ENCODE results near the gene CFAP20DC. TPM values are rescaled to one million over a fixed set of nuclear protein-coding genes. Genes with fewer than 3 reads are reported as not detected.
"Not testable (repeated sequence)": the region's sequence is repeated elsewhere in the genome, so short reads cannot be mapped to it uniquely, and the experiment has no call there.

CFAP20DC gene
- total and polyA plus RNA-seq, 8 donors, result 1.2 to 7.7 (median 5.4) TPM

DNA sequence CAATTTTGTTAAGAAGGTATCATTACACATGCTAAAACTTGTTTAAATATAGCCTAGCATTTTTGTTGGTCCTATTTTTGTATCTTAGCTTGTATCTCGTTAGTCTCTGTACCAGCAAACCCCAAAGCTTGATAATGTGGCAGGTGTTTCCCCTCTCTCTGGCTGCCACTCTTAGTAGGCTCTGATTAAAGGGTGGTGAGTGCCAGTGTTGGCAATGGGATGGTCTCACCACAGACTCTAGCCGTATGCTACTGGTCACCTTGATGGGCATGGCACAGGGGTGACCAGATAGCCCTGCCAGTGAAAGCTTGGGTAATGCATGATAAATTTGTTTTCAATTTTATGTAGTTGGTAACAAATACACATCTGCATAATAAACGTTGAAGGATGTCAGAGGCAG is 188.3 kb downstream of the CFAP20DC start:
- H3K9me3 ChIP-seq, result no peaks in the 10 kb centered on the region
- TF ChIP-seq, protein P1, sequence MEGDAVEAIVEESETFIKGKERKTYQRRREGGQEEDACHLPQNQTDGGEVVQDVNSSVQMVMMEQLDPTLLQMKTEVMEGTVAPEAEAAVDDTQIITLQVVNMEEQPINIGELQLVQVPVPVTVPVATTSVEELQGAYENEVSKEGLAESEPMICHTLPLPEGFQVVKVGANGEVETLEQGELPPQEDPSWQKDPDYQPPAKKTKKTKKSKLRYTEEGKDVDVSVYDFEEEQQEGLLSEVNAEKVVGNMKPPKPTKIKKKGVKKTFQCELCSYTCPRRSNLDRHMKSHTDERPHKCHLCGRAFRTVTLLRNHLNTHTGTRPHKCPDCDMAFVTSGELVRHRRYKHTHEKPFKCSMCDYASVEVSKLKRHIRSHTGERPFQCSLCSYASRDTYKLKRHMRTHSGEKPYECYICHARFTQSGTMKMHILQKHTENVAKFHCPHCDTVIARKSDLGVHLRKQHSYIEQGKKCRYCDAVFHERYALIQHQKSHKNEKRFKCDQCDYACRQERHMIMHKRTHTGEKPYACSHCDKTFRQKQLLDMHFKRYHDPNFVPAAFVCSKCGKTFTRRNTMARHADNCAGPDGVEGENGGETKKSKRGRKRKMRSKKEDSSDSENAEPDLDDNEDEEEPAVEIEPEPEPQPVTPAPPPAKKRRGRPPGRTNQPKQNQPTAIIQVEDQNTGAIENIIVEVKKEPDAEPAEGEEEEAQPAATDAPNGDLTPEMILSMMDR (IDR thresholded peaks at IDR 0.05), result no peak
- no peaks in the 10 kb centered on the region for H3K4me1 ChIP-seq
- H3K4me3 ChIP-seq, result no peak overlapping the region
- intact Hi-C loops (cut with DNase I), result no loop called here
- DNase-seq (no peak), ATAC-seq (no peak)
- no peaks in the 10 kb centered on the region for H3K27me3 ChIP-seq
- H3K36me3 ChIP-seq, result no peaks in the 10 kb centered on the region
- H3K27ac ChIP-seq, result no peak overlapping the region

DNA sequence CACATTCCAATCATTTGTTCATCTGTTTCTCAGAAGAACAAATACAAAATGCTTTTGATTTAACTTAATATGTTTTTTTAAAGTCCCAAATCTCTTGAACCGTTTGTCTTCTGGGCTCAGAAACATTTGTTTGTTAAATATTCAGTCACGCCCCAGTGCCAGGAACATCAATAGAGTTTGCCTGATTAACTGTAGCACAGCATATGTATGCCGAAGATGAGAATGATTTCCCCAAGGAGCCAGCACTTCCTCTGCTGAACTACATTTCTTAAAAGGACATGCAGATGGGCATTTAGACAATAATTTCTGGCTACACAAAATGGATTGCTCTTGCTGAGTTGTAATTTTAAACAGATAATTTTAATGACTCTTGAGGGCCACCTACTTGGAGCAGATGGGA is 191.7 kb downstream of the CFAP20DC start:
- DNase-seq (no peak), ATAC-seq (no peak)
- Histone ChIP-seq H3K9me3 (no peaks in the 10 kb centered on the region), H3K36me3 (no peaks in the 10 kb centered on the region), H3K27ac (no peak overlapping the region), H3K27me3 (no peaks in the 10 kb centered on the region), H3K4me1 (no peaks in the 10 kb centered on the region), H3K4me3 (no peak overlapping the region)
- TF ChIP-seq, protein P1 (IDR thresholded peaks at IDR 0.05), result no peak
- intact Hi-C loops (cut with DNase I), result no loop called here

- ATAC-seq, result no peak
- no peak for DNase-seq
Observed at GRCh38 chr3:58857402-58857801, 192.4 kb downstream of the CFAP20DC start.

DNA sequence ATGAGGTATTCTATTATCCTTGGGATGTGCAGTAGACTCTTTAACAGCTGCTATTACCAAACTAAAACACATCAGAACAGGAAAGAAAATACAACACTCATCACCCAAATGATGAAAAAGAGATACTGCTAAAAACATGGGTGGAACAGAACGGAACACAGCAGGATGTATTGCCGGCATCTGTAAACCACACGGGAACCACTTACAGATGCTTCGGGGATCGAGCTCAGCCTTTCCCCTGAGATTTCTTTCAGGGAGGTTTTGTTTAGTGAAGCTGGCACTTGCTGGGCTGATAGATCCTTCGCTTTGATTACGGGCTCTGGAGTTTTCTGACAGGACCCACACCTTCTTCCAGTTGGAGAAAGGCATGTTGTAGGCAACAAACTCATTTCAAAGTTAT is 201.0 kb downstream of the CFAP20DC start:
- no peak overlapping the region for H3K4me3 ChIP-seq
- no peaks in the 10 kb centered on the region for H3K36me3 ChIP-seq
- no peak overlapping the region for H3K27ac ChIP-seq
- H3K4me1 ChIP-seq, result no peaks in the 10 kb centered on the region
- no peak for DNase-seq
- intact Hi-C loops (cut with DNase I), result no loop called here
- no peaks in the 10 kb centered on the region for H3K27me3 ChIP-seq
- peaks cover 0 to 3% of the 10 kb centered on the region in 2 donors for H3K9me3 ChIP-seq
- TF ChIP-seq, protein P1 (IDR thresholded peaks at IDR 0.05), result no peak
- no peak for ATAC-seq

More at GRCh38 chr3:58857402-58857801, 192.4 kb downstream of the CFAP20DC start:
- intact Hi-C loops (cut with DNase I), result no loop called here
- Histone ChIP-seq H3K4me1 (no peaks in the 10 kb centered on the region), H3K4me3 (no peak overlapping the region), H3K36me3 (no peaks in the 10 kb centered on the region), H3K9me3 (no peaks in the 10 kb centered on the region), H3K27ac (no peak overlapping the region), H3K27me3 (no peaks in the 10 kb centered on the region)
- TF ChIP-seq, protein P1 (IDR thresholded peaks at IDR 0.05), result no peak

DNA sequence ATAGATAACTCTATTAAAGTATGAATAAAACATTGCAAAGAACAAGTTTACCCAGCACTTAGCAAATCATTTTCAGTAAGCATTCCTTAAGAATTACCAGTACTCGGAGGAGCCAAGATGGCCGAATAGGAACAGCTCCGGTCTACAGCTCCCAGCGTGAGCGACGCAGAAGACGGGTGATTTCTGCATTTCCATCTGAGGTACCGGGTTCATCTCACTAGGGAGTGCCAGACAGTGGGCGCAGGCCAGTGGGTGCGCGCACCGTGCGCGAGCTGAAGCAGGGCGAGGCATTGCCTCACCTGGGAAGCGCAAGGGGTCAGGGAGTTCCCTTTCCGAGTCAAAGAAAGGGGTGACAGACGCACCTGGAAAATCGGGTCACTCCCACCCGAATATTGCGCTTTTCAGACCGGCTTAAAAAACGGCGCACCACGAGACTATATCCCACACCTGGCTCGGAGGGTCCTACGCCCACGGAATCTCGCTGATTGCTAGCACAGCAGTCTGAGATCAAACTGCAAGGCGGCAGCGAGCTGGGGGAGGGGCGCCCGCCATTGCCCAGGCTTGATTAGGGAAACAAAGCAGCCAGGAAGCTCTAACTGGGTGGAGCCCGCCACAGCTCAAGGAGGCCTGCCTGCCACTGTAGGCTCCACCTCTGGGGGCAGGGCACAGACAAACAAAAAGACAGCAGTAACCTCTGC is 207.6 kb downstream of the CFAP20DC start:
- peak in 1 of 4 donors; percentile 36 for DNase-seq
- intact Hi-C loops (cut with DNase I); H3K27ac ChIP-seq; H3K27me3 ChIP-seq; H3K4me1 ChIP-seq; H3K9me3 ChIP-seq; H3K36me3 ChIP-seq; ATAC-seq; H3K4me3 ChIP-seq: not testable (repeated sequence)

DNA sequence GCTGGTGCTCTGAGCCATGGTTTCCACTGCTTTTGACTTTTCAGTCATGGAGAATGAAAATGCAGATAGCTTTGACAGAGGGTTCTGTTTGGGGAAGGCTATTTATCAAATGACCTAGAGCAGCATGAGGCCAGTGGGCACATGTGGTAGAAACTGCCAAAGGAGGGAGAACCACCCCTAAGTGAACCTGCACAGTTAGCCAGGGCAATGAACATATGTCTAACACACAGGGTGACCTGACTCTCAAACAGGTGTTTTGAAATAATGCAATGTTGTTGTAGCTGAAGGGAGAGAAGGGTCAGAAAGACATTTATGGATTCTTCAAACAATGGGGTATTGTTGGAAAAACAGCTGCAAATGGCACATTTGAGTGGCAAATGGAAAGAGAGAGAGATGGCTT is 208.9 kb downstream of the CFAP20DC start:
- intact Hi-C loops (cut with DNase I), result no loop called here
- H3K4me3 ChIP-seq, result no peak overlapping the region
- no peaks in the 10 kb centered on the region for H3K4me1 ChIP-seq
- no peaks in the 10 kb centered on the region for H3K36me3 ChIP-seq
- H3K9me3 ChIP-seq, result no peaks in the 10 kb centered on the region
- H3K27ac ChIP-seq, result no peak overlapping the region
- H3K27me3 ChIP-seq, result no peaks in the 10 kb centered on the region
- TF ChIP-seq, protein P1 (IDR thresholded peaks at IDR 0.05), result no peak
- DNase-seq, result no peak
- no peak for ATAC-seq

Data from left lung (tissue), 10 donors.